KOPT-K1 (cell line): ENCODE results near the gene NOL3.
A peak's percentile ranks its signal among the peaks of the same experiment; 100 is the strongest.

Experiments
- H3K27ac ChIP-seq: fragments of 200-600 bp; sonication (generic); 2 replicates; pipeline ENCODE4 v1.5.1; 2016; ENCODE audit warnings: antibody characterized with exemption, mild to moderate bottlenecking, low read depth, low read length; ENCODE audit not compliant: poor library complexity, severe bottlenecking
- H3K36me3 ChIP-seq: fragments of 200-600 bp; sonication (generic); 2 replicates; pipeline ENCODE4 v1.5.1; 2017; ENCODE audit warnings: antibody characterized with exemption, mild to moderate bottlenecking, low read length, moderate library complexity; ENCODE audit not compliant: insufficient read depth
- H3K9me3 ChIP-seq: fragments of 200-600 bp; sonication (generic); 2 replicates; pipeline ENCODE4 v1.5.1; 2017; ENCODE audit warnings: antibody characterized with exemption, low read length, mild to moderate bottlenecking; ENCODE audit not compliant: insufficient read depth, poor library complexity, severe bottlenecking

Gene NOL3

DNA sequence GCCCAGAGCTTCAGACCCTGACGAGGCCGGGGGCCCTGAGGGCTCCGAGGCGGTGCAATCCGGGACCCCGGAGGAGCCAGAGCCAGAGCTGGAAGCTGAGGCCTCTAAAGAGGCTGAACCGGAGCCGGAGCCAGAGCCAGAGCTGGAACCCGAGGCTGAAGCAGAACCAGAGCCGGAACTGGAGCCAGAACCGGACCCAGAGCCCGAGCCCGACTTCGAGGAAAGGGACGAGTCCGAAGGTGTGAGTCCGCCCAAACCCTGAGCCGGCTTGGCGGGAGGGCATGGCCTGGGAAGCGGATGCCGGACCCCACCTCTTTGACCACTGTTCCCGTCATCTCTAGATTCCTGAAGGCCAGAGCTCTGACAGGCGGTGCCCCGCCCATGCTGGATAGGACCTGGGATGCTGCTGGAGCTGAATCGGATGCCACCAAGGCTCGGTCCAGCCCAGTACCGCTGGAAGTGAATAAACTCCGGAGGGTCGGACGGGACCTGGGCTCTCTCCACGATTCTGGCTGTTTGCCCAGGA is 4.4 kb downstream of the NOL3 start:
- no peaks in the 10 kb centered on the region; the same call in 1 of the 2 replicates for H3K36me3 ChIP-seq
- H3K27ac ChIP-seq: no peak overlapping the region
- no peaks in the 10 kb centered on the region for H3K9me3 ChIP-seq

DNA sequence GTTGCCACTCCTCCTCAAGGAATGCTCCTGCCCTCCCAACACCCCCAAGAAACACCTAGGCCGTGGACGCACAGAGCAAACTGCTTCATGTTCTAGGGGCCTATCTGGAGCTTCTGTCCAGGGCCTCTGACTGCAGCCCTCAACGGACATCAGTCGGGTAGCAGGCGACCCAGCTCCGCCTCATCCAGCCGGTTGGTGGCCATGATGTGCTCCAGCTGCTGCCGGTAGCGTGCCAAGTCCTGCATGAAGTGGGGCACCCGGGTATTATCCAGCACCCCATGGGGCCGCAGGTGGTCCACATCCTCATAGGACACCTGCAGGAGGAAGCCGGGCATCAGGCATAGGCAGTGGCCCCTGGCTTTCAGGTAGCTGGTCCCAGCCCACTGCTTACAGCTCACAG is 6.3 kb downstream of the NOL3 start:
- no peaks in the 10 kb centered on the region for H3K9me3 ChIP-seq
- H3K27ac ChIP-seq: no peak overlapping the region
- no peaks in the 10 kb centered on the region; the same call in 1 of the 2 replicates for H3K36me3 ChIP-seq

DNA sequence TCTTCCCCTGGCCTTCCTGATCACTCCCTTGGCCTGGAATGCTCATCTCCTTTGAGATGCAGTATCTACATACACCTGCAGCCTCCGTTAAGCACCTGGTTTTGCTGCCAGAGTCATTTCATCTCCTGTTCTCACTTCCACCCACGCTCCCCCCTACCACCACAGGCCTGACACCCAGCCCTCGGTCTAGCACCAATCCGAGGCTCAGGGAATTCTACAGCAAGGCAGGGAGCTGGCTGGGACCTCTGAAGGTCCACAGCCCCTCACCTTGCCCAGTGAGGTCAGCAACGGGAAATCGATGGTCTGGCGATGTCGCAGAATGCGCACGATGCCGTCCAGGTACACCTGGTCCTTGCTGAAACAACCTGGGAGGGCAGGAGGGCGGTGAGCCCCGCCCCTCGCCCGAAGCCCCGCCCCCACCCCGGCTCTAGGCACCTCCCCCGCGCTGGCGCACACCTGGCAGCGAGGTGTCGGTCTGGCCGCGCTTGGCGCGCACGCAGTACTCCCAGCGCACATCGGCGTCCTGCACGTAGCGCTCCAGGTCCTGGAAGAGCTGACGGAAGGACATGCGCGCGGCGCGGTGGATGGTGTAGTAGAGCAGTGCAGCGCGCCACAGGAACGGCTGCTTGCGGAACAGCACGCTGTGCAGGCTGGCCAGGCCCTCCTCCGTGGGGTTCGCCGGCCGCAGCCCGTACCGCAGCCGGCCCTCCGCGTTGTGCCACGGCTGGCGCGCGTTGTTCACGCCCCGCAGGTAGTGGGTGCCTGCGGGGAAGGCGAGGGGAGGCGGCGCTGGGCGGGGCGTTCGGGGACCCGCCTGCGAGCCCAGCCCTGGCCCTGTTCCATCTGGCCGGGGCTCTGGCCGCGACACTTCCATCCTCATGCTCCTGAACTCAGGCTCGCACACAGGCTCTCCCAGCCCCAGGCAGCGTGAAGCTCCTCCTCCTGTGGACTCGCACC is 7.7 kb downstream of the NOL3 start:
- Histone ChIP-seq H3K9me3 (no peaks in the 10 kb centered on the region), H3K36me3 (no peaks in the 10 kb centered on the region; the same call in 1 of the 2 replicates), H3K27ac (no peak overlapping the region)

DNA sequence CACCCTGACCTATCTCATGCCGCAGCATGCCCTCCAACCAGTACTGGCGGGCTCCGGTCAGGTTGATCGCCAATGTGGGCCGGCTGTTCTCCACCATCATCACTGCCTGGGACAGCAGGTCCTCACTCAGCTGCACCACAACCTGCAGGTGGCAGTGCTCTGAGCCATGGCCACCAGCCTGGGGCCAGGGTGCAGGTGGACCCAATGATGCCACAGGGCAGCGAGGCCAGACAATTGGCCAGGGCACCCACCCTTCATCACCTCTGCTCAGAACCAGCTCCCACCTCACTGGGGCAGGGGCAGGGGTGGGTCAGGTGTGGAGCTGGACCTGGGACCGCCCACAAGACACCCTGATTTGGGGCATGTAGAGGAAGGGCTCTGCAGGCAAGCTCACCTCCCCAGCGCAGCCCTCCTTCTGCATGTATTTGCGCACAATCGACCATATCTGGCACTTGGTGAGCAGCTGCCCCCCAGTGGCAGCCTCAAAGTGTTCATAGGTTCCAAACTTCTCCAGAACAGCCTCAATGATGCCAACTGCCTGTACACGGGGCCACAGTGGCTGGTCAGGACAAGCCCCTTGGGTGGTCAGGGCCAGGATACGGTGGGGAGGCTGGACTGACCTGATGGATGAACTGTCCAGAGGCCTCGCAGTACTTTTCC is 9.2 kb downstream of the NOL3 start:
- no peaks in the 10 kb centered on the region; the same call in 1 of the 2 replicates for H3K36me3 ChIP-seq
- H3K9me3 ChIP-seq: no peaks in the 10 kb centered on the region
- no peak overlapping the region for H3K27ac ChIP-seq

DNA sequence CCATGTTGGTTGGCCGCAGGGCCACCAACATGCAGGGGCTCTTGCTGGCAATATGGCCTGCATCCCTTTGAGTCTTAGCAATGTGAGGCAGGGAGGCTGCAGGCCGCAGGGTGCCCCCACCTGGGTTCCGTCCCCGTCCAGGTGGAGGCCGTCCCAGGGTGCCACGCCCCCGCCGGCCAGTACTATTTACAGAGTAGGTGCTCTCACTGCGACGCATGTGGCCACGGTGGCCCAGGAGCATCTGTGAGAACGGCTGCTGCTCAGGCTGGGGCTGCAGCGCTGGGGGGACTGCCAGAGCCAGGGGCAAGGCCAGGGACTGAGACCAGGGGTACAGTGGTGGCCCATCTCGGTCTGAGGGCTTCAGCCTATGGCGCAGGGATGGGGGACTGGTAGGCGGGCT is 9.8 kb downstream of the NOL3 start:
- no peaks in the 10 kb centered on the region for H3K9me3 ChIP-seq
- no peak overlapping the region for H3K27ac ChIP-seq
- H3K36me3 ChIP-seq: no peaks in the 10 kb centered on the region; the same call in 1 of the 2 replicates

DNA sequence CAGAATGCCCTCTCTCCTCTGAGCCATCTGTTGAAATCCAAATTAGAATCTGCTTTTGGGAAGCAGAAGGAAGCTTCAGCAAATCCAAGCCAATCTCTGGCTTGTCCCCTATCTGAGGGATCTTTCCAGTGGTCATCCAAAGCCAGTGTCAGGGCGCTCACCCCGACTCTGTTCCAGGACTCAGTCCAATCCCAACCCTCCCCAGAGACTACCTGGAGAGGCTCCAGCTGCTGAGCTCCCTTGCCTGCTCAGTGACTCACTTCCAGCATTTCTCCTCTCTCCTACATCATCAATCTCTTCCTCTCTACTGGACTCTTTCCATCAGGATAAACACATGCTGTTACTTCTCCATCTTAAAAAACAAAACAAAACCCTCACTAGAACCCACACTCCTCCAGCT is 11.0 kb downstream of the NOL3 start:
- Histone ChIP-seq H3K27ac (no peak overlapping the region), H3K36me3 (no peaks in the 10 kb centered on the region; the same call in 1 of the 2 replicates), H3K9me3 (no peaks in the 10 kb centered on the region)

DNA sequence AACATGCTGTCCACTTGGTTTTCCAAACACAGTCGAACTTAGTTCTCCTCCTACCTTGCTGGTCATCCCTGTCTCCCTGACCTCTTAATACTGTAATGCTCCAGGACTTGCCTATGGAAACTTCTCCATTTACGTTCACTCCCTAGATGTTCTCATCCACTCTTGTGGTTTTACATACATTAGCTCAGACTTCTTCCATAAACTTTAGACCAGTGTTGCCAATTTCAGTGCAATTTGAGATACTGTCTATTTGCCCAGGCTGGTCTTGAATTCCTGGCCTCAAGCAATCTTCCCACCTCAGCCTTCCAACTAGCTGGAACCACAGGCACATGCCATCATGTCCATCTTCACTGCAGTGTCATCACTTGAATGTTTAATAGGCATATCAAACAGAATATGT is 11.9 kb downstream of the NOL3 start:
- no peak overlapping the region for H3K27ac ChIP-seq
- no peaks in the 10 kb centered on the region; the same call in 1 of the 2 replicates for H3K36me3 ChIP-seq
- no peaks in the 10 kb centered on the region for H3K9me3 ChIP-seq

DNA sequence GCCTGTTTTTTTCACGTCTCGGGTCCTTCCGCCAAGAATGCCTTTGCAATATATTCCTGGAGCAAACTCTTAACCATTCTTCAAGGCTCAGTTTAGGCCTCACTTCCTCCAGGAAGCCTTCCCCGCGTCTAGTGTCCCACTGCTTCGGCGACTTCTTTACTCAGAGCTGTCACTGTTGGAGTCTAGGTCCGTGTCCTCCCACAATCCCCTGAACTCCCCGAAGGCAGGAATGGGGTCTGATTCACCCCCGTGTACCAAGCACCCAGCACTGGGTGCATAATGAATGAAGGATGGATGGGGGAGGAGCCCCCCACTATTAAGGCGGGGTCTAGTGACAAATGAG is 12.9 kb downstream of the NOL3 start:
- no peaks in the 10 kb centered on the region; the same call in 1 of the 2 replicates for H3K36me3 ChIP-seq
- no peaks in the 10 kb centered on the region for H3K9me3 ChIP-seq
- peak overlapping the region; percentile 82 for H3K27ac ChIP-seq

DNA sequence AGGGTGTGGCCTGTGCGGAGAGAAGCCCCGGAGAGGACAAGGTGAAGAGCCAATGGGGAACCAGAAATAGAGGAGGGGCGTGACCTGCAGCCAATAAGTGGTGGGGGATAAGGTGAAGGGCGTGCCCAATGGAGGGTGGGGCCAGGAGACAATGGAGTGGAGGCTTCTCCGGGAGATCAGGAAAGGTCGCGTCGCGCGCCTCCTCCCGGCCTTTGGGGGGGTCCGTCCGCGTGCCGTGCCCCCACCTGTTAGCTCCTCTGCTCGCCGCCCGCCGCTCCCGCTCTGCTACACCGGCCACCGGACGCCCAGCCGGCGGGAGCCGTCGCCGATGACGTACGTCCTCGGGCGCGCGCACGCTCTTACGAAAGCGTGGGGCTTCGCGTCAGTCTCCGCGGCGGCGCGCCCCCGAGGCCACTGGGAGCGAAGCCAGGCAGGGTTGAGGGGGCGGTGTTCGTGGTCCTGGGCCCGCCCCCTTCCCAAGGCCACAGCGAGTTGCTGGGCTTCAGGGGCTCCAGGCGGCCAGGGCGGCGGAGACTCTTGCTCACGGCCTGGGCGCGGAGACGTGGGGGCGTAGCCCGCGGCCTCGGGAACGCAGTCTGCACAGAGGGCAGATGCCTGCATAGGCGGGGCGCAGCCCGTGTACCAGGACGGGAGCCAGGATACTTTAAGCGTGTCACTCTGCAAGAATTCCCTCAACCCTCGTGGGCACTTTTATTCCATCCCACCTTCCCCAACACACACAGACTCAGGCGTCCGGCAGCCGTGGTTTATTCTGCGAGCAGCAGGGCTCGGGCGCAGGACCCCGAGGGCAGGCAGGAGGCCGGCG is 13.5 kb downstream of the NOL3 start, which contains the start of gene MATCAP1:
Gene MATCAP1, minus strand, starts transcription at position 337 of the 826 bp plus-strand sequence. CDS start 3,353 bp downstream, outside the sequence.
- Histone ChIP-seq H3K27ac (peak within 1 kb of the TSS; percentile 82), H3K36me3 (no peaks in the 10 kb centered on the region; the same call in 1 of the 2 replicates), H3K9me3 (no peaks in the 10 kb centered on the region)

DNA sequence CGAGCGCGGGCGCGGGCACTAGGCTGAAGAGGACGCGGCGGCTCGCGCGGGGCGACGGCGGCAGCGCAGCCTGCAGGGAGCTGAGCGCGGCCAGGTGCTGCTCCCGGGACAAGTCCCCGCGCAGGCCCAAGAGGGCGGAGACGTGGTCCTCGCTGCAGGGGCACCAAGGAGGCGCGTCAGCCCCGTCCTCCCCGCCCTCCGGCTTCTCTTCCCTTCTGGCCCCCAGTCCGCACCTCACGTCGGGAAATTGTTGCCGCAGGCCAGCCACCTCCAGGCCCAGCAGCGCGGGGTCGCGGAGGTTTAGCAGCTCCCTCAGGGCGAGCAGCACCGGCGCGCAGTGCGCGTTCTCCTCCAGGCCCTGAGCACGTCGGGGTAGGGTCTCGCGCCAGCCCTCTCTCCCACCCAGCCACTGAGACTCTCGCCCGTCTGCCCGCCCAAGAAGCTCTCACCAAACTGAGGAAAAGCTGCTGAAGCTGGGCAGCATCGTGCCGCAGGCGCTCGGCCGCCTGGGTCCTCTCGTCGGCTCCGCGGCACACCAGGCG is 14.2 kb downstream of the NOL3 start:
- H3K36me3 ChIP-seq: no peaks in the 10 kb centered on the region; the same call in 1 of the 2 replicates
- H3K27ac ChIP-seq: peak overlapping the region; percentile 82
- H3K9me3 ChIP-seq: no peaks in the 10 kb centered on the region

DNA sequence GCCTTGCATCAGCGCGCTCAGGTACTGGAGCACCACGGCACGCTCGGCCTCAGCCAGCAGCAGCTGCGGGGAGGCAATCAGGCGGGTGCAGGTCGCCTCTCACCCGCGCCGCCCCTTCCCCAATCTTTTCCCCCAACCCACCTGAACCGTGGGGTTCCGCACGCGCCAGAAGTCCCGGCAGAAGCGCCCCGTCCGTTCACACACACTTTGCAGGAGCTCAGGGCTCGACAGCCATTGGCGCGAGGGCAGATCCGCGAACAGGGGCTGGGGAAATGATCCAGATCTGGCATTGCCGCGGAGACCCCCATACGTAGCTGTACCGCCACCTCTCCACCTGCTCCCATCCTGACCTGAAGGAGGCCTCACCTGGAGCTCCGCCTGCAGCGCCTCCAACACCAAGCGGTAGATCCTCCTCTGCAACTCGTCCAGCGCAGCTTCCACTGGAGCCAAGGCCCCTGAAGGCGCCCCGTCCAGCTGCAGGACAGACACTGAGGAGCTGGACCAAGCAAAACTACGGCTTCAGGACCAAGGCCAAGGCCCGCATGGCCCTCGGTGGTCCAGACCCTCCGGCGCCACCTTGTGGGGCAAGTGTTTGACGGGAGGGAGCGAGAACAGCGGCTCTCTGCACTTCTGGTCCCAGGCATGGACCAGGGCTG is 14.8 kb downstream of the NOL3 start:
- no peak overlapping the region for H3K27ac ChIP-seq
- no peaks in the 10 kb centered on the region for H3K9me3 ChIP-seq
- H3K36me3 ChIP-seq: no peaks in the 10 kb centered on the region

DNA sequence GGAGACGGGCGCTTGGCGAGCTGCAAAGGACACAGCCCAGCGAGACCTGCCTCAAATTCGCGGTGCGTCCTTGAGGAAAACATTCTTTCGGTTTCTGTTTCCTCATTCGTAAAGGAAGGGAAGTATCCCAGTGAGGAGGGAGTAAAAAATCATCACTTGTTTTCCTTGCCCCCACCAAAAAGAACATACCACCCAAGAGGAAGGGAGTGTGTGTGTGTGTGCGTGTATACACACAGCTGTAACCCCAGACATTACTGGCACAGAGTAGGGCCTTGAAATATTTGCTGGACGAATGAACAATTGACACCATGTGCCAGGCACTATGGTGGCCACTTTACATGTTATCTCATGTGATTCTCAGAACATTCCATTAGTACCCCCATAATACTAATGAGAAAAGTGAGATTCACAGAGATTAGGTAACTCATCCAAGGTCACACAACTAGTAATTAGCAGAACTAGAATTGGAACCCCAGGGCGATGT is 15.4 kb downstream of the NOL3 start:
- H3K36me3 ChIP-seq: no peaks in the 10 kb centered on the region
- H3K27ac ChIP-seq: no peak overlapping the region
- H3K9me3 ChIP-seq: no peaks in the 10 kb centered on the region

DNA sequence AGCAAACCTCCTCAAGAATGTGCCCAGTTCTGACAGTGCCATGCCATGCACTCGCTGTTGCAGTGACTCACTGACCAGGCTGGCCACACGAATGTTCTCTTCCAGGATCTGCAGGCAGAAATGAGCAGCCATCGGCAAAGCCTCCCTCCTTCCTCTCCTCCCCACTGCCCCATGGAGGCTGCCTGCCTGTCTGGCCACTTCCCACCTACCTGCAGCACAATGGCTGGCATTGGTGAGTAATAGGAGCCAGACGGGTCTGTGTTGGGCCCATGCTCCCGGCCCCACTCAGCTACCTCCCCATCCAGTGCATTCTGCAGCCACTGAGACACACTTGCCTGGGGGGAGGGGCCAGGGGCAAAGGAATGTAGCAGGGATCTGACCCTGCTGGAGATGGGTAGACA is 16.2 kb downstream of the NOL3 start:
- Histone ChIP-seq H3K9me3 (no peaks in the 10 kb centered on the region), H3K27ac (no peak overlapping the region), H3K36me3 (no peaks in the 10 kb centered on the region)
